ENCODE results near the gene MAPK8IP3. TPM values are rescaled to one million over a fixed set of nuclear protein-coding genes. Genes with fewer than 3 reads are reported as not detected.

Gene MAPK8IP3, protein sequence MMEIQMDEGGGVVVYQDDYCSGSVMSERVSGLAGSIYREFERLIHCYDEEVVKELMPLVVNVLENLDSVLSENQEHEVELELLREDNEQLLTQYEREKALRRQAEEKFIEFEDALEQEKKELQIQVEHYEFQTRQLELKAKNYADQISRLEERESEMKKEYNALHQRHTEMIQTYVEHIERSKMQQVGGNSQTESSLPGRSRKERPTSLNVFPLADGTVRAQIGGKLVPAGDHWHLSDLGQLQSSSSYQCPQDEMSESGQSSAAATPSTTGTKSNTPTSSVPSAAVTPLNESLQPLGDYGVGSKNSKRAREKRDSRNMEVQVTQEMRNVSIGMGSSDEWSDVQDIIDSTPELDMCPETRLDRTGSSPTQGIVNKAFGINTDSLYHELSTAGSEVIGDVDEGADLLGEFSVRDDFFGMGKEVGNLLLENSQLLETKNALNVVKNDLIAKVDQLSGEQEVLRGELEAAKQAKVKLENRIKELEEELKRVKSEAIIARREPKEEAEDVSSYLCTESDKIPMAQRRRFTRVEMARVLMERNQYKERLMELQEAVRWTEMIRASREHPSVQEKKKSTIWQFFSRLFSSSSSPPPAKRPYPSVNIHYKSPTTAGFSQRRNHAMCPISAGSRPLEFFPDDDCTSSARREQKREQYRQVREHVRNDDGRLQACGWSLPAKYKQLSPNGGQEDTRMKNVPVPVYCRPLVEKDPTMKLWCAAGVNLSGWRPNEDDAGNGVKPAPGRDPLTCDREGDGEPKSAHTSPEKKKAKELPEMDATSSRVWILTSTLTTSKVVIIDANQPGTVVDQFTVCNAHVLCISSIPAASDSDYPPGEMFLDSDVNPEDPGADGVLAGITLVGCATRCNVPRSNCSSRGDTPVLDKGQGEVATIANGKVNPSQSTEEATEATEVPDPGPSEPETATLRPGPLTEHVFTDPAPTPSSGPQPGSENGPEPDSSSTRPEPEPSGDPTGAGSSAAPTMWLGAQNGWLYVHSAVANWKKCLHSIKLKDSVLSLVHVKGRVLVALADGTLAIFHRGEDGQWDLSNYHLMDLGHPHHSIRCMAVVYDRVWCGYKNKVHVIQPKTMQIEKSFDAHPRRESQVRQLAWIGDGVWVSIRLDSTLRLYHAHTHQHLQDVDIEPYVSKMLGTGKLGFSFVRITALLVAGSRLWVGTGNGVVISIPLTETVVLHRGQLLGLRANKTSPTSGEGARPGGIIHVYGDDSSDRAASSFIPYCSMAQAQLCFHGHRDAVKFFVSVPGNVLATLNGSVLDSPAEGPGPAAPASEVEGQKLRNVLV (N-terminal part only)
- total RNA-seq: 157 and 201 TPM in 2 replicates

DNA sequence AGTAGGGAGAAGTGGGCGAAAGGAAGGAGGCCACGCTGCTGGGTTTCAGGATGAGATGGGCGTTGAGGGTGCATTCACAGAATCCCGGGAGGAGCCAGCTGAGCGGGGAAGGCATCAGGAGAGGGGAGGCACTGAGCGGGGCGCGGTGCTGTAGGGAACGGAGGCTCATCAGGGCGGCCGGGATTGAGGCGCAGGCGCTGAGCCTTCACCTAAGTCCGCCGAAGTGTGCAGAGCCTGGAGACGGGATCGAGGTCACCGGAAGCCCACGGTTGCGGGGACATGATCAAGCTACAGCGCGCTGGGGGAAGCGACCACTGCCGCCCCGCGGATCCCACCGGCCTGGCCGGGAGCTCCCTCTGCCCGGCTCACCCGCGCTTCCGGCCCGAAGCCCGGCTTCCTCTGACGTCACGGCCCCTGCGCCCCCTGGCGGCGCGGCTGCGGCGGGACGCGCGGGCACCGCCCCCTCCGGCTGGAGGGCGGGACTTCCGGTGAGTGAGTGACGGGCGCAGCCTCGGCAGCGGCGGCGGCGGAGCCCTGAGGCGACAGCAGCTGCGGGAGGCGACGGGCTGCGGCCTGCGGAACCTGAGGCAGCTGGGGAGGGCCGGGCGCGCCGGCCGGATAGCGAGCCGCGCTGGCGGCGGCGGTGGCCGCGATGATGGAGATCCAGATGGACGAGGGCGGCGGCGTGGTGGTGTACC, at the start of gene MAPK8IP3:
Gene MAPK8IP3 (plus strand): TSS at position 508 of the 698 bp plus-strand sequence. CDS start 145 bp downstream, at position 653.
- TF ChIP-seq, protein P1, sequence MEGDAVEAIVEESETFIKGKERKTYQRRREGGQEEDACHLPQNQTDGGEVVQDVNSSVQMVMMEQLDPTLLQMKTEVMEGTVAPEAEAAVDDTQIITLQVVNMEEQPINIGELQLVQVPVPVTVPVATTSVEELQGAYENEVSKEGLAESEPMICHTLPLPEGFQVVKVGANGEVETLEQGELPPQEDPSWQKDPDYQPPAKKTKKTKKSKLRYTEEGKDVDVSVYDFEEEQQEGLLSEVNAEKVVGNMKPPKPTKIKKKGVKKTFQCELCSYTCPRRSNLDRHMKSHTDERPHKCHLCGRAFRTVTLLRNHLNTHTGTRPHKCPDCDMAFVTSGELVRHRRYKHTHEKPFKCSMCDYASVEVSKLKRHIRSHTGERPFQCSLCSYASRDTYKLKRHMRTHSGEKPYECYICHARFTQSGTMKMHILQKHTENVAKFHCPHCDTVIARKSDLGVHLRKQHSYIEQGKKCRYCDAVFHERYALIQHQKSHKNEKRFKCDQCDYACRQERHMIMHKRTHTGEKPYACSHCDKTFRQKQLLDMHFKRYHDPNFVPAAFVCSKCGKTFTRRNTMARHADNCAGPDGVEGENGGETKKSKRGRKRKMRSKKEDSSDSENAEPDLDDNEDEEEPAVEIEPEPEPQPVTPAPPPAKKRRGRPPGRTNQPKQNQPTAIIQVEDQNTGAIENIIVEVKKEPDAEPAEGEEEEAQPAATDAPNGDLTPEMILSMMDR (IDR thresholded peaks at IDR 0.05): no peak
- peak; percentile 81 for ATAC-seq (ENCODE audit: low read depth)
- Mint-ChIP-seq H3K36me3 (ENCODE audit: low read depth) (peaks cover 43% of the 10 kb centered on the region), H3K27me3 (no peaks in the 10 kb centered on the region), H3K9me3 (no peaks in the 10 kb centered on the region), H3K27ac (peak within 1 kb of the TSS; percentile 98), H3K4me3 (peak within 1 kb of the TSS; percentile 99), H3K4me1 (peaks cover 38% of the 10 kb centered on the region)
- CTCF ChIA-PET: interaction anchor here (0.7 to 2.9 kb wide), 13 partner anchors 8 to 342 kb away, joined by 3 to 16 read pairs (median 4); partner anchors contain the start of genes EME2, JPT2, MRPS34 and NUBP2
- POLR2A ChIA-PET: interaction anchor here (0.6 to 3.3 kb wide), 27 partner anchors 8 to 449 kb away, joined by 3 to 49 read pairs (median 5); partner anchors contain the start of genes CRAMP1, EME2, FAHD1 and HAGH
- intact Hi-C loops (cut with micrococcal nuclease): loop anchor here (1.0 to 5.0 kb wide), 8 partner anchors 8 to 355 kb away; partner anchors contain the start of genes CRAMP1, EME2, GNPTG and HAGH
- DNase-seq: peak; percentile 100

DNA sequence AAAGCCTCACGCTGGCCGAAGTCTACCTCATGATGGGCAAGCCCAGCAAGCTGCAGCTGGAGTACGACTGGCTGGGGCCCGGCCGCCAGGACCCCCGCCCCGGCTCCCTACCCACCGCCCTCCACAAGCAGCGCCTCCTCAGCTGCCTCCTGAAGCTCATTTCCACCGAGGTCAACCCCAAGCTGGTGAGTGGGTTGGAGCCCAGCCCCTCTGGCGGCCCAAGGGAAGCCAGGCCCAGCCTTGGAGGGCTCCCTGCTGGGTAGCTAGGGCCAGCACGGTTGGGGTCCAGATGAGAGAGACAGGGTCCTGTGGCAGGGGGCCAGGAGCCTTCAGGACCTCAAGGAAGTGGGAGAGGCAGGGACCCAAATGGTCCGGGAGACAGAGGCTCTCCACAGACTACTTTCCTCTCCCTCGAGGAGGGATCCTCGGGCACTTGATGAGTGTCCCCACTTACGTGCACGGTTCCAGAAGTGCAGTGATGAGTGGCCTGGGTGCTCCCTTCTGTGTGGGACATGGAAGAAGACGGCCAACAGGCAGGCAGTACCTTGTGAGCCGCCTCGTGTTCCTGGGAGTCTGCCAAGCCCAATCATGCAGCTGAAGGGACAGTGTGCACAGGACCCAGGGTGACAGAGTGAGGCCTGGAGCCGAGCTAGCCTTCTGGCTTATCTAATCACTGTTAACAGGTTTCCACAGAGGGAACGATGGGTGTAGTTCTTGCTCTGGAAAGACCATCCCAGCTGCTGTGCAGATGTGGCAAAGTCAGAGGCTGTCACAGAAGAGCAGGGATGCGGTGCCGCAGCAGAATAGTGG, 49.0 kb upstream of the MAPK8IP3 start:
- ChIA-PET POLR2A (interaction anchor here (1.1 to 1.3 kb wide), 2 partner anchors 9 to 21 kb away, joined by 4 to 6 read pairs; partner anchors contain the start of gene JPT2), CTCF (no interaction called here)
- no peaks in the 10 kb centered on the region for H3K9me3 Mint-ChIP-seq

DNA sequence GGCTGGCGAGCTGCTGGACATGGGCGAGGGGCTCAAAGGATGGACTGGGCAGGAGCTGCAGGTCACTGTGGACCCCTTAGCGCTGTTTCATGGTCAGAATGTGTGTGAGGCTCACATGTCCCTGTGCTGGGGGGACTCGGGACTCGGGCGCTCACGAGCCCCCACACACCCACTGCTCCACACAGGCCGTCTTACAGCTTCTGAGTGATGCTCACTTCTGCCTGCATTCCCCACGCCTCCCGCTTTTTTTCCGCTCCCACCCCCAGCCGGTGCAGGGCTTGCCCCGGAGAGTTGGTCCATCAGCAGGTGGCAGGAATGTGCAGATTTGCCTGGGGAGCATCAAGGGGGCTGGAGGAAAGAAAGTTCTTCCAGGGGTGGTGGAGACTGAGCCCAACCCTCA, 48.2 kb upstream of the MAPK8IP3 start:
- H3K36me3 Mint-ChIP-seq (ENCODE audit: low read depth): peaks cover 59% of the 10 kb centered on the region
- no peak for ATAC-seq (ENCODE audit: low read depth)

More for the DNA sequence above, 49.0 kb upstream of the MAPK8IP3 start:
- H3K4me3 Mint-ChIP-seq: no peak overlapping the region
- ATAC-seq (ENCODE audit: low read depth) (no peak), DNase-seq (no peak)
- intact Hi-C loops (cut with micrococcal nuclease): no loop called here
- no peaks in the 10 kb centered on the region for H3K4me1 Mint-ChIP-seq
- no peaks in the 10 kb centered on the region for H3K27me3 Mint-ChIP-seq
- peaks cover 55% of the 10 kb centered on the region for H3K36me3 Mint-ChIP-seq (ENCODE audit: low read depth)
- no peak overlapping the region for H3K27ac Mint-ChIP-seq
- TF ChIP-seq, protein P1 (IDR thresholded peaks at IDR 0.05): no peak

More for the DNA sequence above, 48.2 kb upstream of the MAPK8IP3 start:
- Mint-ChIP-seq H3K9me3 (no peaks in the 10 kb centered on the region), H3K4me1 (no peaks in the 10 kb centered on the region), H3K4me3 (no peak overlapping the region), H3K27me3 (no peaks in the 10 kb centered on the region), H3K27ac (no peak overlapping the region)
- intact Hi-C loops (cut with micrococcal nuclease): no loop called here
- TF ChIP-seq, protein P1 (IDR thresholded peaks at IDR 0.05): no peak
- ChIA-PET POLR2A (interaction anchor here (1.3 kb wide), 1 partner anchor 20 kb away, joined by 6 read pairs; the partner anchor contains the start of gene JPT2), CTCF (no interaction called here)
- DNase-seq: no peak

Data from activated B cell treated with CpG ODN at 0.5 μM for 24 hours (primary cell).